Testis (tissue), 2 donors: ENCODE results near the gene BNIPL.

ENCODE experiments used
- POLR2A ChIP-seq: fragments of 450-650 bp; IDR thresholded peaks from one replicate; pipeline ENCODE4 v1.6.1; 2017; ENCODE audit warnings: antibody characterized with exemption, mild to moderate bottlenecking, moderate library complexity
- TF ChIP-seq, protein P1 (sequence below), 3 experiments: fragments of 450-650 bp in 2 of 3; fragments of 200-600 bp in 1 of 3; sonication (generic) in 1 of 3; IDR thresholded peaks; one replicate each; pipeline ENCODE4 v1.5.1; 2016 to 2019; ENCODE audit warnings: antibody characterized with exemption in 3 of 3, mild to moderate bottlenecking in 2 of 3, moderate library complexity in 1 of 3

DNA sequence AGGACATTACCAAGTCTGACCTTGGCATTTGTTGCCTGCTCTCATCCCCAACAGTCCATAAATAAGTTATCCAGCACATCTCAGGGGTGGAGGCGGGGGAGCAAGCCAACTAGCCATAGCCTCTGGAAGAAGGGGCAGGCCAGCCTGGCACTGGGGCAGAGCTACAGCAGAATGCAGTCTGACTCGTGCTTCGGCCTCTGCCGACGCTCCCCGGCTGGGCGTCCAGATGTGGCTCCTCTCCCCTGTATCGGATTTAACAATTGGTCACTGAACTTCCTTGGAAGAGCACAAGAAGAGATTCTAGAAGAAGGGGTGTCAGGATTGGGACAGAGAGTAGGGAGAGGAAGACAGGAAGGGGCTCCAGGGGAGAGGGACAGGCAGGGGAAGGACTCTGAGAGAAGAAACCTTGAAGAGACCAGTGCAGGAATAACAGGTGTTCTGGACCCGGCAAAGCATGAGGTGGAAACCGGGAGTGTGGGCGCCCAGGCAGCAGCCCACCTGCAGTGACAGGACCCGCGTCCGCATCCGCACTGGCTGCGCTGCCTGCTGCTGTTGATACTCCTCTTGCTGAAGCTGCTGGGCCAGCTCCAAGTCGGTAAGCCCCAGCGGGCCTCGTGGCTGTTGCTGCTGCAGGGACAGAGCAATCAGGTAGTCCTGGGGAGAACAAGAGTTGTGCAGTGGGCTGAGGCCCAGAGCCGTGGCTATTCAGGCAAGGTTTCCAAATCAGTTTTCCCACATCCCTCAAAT, 39.1 kb upstream of the BNIPL start:
- TF ChIP-seq POLR2A: no peak
- TF ChIP-seq, protein P1, sequence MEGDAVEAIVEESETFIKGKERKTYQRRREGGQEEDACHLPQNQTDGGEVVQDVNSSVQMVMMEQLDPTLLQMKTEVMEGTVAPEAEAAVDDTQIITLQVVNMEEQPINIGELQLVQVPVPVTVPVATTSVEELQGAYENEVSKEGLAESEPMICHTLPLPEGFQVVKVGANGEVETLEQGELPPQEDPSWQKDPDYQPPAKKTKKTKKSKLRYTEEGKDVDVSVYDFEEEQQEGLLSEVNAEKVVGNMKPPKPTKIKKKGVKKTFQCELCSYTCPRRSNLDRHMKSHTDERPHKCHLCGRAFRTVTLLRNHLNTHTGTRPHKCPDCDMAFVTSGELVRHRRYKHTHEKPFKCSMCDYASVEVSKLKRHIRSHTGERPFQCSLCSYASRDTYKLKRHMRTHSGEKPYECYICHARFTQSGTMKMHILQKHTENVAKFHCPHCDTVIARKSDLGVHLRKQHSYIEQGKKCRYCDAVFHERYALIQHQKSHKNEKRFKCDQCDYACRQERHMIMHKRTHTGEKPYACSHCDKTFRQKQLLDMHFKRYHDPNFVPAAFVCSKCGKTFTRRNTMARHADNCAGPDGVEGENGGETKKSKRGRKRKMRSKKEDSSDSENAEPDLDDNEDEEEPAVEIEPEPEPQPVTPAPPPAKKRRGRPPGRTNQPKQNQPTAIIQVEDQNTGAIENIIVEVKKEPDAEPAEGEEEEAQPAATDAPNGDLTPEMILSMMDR (IDR thresholded peaks at IDR 0.05): no peak
